Hypothalamus (tissue), 51 donors: Measurements from ENCODE around the gene HIP1.
A peak's percentile ranks its signal among the peaks of the same experiment; 100 is the strongest.
"Not testable (repeated sequence)": the region's sequence is repeated elsewhere in the genome, so short reads cannot be mapped to it uniquely, and the experiment has no call there.

Experiments
- DNase-seq, 51 donors: peaks; one replicate each; lab custom pipeline; 2025; lab: John Stamatoyannopoulos, UW

Gene HIP1

DNA sequence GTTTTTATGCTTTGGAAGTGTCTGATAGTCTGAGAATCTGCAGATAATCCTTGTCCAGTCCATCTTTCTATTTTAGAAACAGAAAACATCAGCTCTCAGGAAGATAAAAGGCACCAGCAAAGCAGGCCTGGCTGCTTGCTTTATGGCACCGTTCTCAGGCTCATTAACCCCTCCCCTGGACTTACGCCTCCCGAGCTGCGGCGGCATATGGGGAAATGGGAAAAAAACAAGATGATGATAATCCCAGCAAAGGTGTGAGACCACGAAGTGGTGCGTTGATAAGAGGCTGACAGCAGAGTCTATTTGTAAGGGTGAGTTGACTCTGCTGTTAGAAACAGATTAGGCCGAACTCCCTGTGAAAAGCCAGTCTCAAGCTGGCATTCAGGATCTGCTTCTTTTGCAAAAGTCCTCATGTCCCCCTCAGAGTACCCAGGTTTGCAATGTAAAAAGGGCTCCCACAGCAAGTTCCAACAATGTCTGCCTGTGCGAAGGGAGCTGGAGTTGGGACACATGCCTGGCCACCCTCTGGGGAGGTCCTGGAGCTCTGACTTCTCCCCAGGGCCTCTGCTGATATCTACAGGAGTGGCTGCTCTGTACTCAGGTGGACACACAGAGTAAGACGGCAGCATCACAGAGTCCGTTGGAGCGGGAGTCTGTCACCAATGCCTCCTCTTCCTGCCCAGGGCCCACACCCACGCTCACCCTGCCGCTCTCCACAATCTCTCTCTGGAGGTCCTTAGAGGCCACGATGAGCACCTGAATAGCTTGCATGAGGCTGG, 192.3 kb downstream of the HIP1 start:
- DNase-seq = no peak

DNA sequence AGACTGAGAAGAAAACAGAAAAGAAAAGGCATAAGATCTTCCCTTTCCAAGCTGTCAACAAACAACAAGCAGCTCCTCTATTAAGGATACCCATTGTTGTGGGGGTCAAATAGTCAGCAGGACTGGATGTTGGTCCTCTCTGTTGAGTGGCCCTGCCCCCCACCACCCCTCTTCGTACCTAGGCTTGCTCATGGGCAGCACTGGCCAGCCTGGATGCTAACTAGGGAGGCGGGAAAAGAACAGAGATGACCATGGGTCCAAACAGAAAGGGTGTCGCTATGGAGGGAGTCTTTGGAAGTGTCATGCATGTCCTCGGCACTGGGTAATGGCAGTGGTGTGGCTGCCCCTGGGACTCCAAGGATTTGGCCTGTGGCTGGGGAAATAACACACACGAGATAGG, 201.0 kb downstream of the HIP1 start:
- DNase-seq = no peak

DNA sequence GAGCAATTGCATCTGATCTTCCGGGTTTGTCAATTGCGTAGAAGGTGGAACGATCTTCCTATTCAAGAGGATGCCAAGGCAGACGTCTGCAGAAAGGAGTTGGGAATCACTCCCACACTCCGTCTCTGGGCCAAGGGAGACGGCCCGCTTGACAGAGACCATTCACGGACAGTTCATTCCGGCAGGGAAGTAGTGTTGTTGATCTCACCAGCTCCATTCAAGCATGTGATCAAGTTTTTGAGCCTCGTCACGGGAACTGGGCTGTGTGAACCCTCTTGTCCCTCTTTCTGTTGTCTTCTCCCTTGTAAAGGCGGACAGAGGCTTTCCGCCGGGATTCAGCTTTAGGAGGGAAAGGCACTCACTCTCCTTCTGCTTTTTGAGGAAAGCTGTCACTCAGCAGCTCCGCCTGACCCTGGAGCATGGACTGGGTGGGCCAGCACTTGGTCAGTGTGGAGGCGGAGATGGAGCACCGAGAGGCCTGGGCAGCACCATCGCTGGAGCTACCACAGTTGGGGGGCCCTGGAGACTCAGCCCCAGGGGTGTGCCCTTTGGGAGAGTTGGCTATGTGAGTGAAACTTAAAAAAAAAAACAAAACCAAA, 201.7 kb downstream of the HIP1 start:
- DNase-seq = peak in 1 of 51 donors; percentile 6

DNA sequence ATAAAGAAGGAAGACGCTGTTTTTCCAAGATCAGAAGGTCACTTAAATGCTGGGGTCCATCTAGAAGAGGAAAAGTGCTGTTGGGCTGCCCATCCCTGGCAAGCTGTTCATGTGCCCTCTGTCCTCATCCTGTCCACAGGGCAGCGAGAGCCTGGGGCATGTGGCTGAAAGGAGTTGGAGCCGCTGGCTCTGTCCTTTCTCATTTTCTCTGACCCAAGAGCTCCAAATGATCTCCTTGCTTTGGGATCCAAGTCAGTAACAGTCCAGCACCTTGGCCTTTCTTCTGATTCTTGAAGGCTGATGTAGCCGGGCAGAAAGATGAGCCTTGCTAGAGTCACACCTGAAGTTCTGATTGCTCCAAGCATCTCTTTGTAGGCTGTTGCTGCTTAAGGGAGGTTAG, 202.2 kb downstream of the HIP1 start:
- DNase-seq = no peak

DNA sequence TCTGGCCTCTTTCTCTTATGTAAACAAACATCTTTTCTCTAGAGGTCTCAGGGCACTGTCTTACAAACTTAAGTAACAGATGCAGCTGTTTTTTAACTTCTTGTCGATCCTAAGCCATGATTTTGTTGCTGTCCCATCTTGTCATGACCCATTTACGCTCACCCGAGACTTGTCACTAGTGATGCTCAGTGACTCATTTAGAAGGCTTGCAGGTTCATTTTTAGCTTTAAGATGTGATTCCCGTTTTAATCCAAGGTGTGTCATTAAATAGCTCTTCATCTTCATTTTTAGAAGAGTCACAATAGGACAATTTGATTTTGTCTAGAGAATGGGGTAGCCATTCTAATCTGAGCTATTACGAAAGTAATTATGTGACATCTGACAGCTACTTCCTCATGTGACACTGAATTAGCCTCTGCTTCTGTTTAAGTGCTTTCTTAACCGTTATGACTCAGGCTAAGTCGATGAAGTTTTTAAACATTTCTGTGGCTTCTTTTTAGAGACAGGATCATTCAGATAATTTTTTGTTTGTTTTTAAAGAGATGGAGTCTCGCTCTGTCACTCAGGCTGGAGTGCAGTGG, 203.9 kb downstream of the HIP1 start:
- DNase-seq = peak in 1 of 51 donors; percentile 17

DNA sequence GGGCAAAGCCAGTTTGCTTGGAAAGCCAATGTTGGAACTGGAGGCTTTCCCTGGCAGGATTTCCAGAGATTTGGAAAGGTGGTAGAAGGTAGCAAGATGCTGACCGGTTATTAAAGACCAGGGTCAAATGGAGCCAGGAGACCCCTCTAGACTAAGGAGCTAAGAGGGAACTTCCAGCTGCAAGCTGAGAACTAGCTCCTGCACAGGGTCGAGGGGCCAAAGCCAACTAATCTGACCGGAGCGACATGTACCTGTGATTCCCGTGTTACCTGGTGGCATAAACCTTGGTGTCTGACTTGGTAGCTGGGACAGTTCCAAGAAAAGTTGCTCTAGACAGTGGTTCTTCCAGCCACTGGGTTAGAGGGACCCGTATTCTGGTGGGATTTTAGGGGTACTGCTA, 204.8 kb downstream of the HIP1 start:
- no peak for DNase-seq

DNA sequence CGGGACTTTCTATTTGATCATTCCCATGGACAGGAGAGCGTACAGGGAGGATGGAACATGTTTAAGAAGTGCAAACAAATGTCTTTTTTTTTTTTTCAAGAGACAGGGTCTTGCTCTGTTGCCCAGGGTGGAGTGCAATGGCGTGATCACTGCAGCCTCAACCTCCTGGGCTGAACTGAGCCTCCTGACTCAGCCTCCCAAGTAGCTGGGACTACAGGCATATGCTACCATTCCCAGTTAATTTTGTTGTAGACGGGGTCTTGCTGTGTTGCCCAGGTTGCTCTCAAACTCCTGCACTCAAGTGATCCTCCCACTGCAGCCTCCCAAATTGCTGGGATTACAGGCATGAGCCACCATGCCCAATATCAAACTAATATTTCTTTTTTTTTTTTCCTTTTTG, 206.1 kb downstream of the HIP1 start:
- no peak for DNase-seq

DNA sequence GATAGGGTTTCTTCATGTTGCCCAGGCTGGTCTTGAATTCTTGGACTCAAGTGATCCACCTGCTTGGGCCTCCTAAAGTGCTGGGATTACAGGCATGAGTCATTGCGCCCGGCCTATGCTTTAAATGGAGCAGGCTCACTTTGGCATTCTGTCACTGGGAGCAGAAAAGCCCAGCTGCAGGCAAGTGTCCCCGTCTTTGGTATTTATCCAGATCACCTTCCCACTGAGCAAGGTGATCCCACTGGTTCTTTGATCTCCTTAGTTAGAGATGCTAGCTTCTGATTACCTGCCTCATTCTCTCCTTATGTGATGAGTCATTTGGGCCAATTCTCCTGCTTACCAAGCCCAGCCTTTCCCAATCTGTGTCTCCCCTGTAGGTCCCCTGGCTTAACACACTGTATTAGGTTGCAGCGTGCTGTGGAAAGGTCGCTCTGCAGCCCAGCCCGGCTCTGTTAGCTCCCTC, 207.4 kb downstream of the HIP1 start:
- no peak for DNase-seq

DNA sequence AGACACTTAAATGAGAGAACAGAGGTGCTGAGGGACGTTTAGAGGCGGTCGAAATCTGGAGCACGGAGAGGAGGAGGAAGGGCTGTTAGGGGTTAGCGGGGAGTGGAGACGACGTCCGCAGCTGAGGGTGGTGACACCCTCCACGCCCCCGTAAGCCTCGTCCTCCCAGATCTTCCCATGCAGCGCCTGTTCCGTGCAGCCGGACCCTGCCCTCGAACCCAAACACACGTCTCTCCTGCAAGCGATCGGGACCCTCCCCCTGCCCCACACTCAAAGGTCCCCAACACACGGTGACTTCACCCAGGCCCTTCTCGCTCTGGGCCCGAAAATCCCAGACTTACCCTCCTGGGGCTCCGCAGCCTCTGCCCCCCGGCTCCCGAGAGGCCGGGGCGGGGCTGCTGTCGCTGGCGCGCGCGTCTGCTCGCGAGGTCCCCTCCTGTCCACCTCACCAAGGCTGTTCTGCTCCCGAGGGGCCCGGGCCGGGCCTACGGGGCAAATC, 211.5 kb downstream of the HIP1 start:
- DNase-seq = not testable (repeated sequence)

DNA sequence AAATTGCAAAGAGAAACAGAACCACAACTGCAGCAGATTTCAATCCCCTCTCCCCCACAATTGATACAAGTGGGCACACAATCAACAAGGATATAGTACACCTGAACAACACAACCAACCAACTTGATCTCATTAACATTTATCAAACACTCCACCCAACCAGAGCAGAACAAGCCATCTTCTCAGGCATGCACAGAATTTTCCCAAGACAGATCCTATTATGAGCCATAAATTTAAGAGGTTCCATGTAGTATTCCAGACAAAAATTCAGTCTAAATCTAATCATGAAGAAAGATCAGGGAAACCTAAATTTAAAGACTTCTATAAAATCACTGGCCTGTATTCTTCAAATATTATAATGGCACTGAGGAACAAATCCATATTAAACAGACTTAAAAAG, 217.0 kb downstream of the HIP1 start:
- not testable (repeated sequence) for DNase-seq

DNA sequence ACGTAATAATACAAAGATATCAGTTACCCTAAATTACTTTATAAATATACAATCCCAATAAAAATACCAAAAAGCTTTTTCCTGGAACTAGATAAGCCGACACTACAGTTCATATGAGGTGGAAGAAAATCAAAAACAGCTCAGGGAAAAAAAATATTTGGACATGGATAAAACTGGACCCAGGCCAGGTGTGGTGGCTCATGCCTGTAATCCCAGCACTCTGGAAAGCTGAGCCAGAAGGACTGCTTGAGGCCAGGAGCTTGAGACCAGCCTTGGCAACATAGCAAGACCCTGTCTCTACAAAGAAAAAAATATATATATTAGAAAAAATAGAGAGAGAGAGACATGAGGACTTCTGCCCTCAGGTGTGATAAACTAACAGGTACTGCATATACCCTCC, 219.9 kb downstream of the HIP1 start:
- DNase-seq = not testable (repeated sequence)

DNA sequence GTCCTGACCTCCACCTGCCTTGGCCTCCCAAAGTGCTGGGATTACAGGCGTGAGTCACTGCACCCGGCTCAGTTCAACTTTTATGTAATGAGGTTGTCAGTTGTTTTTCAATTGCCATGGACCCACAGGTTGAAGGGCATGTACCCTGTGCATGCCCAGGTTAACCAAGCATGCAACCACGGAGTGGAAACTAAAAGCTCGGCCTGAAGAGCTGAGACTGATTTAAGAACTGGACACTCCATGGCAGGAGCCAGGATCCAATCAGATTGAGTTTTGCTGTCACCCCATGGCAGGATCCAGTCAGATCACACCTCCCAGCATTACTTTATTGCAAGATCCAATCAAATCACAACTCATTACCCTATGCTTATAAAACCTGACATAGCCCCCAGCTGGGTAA, 229.7 kb downstream of the HIP1 start:
- not testable (repeated sequence) for DNase-seq

DNA sequence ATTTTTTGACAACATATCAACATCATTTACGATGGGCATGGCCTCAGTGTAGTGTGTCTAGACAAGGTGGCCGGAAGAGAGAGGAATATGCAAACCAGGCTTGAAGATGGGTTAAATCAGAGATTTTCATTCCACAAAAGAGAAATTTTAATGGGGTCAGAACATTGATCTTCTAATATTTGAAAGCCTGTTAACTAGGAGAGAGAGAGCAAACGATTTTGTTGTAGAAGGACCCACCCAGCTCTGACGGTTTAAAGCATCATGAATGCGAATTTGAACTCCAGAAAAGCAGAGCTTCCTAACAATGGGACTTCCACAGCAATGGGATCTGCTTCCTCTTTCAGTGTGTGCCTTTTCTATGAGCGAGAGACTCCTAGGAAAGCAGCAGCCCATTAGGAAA, 246.7 kb downstream of the HIP1 start, which contains the start of gene SPDYE5:
SPDYE5 (plus strand) TSS at position 301 of the 400 bp plus-strand sequence. CDS start 1,728 bp downstream, outside the sequence.
- not testable (repeated sequence) for DNase-seq

DNA sequence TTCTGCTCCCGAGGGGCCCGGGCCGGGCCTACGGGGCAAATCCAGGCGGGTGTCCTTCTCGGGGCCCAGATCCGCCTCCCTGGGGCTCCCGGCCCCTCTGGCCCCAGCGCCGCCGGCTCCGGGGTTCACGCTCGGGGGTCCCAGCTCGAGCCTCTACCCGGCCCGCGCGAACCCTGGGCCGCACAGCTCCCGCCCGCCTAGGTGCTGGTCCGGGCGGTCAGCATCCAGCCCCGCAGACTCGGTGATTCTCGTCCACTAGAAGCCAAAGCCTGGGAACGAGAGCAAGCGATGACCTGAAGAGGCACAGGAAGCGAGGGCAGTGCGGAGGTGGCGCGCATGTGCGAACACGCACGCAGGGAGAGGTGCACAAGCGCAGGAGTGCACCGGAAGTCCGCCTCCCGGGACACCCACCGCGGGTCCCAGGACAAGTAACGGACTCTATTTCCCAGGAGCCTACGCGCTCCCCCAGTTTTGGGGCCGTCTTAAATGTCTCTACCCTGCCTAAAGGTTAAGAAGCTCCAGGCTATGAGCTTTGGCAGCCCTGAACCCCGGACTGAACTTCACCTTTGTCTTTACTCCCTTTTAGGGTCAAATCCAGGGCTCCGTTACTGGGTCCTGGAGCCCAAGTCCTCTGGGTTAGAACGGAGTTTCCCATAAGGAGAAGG, 252.6 kb downstream of the HIP1 start, which contains the start of gene POM121C:
POM121C (minus strand) TSS at position 321 of the 665 bp plus-strand sequence. CDS start 44,803 bp downstream, outside the sequence.
- DNase-seq = peak; percentile 20 to 93 (median 84)

DNA sequence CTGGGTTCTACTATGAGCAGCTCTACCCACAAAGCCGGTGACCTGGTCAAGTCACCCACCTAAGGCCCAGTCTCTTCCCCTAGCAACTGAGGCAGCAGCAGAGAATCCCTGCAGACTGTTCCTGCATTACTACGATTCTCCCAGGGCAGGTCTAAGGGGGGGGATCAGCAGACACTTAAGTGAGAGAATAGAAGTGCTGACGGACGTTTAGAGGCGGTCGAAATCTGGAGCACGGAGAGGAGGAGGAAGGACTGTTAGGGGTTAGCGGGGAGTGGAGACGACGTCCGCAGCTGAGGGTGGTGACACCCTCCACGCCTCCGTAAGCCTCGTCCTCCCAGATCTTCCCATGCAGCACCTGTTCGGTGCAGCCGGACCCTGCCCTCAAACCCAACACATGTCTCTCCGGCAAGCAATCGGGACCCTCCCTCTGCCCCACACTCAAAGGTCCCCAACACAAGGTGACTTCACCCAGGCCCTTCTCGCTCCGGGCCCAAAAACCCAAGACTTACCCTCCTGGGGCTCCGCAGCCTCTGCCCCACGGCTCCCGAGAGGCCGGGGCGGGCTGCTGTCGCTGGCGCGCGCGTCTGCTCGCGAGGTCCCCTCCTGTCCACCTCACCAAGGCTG, 253.3 kb downstream of the HIP1 start:
- peak in 4 of 51 donors; percentile 4 to 15 (median 8) for DNase-seq
